DOHH2 (cell line): ENCODE results near the gene USP30.

Experiments
- EZH2phosphoT487 ChIP-seq: fragments of 200-600 bp; sonication (generic); IDR thresholded peaks from 2 replicates; pipeline ENCODE4 v1.6.1; 2017; ENCODE audit warnings: borderline replicate concordance, mild to moderate bottlenecking, antibody characterized with exemption, low read length, moderate library complexity, mixed read lengths
- TF ChIP-seq, protein P1 (sequence below): fragments of 200-600 bp; sonication (generic); IDR thresholded peaks from one replicate; pipeline ENCODE4 v1.5.1; 2014; ENCODE audit warnings: antibody characterized with exemption, mild to moderate bottlenecking, low read depth, low read length; ENCODE audit not compliant: poor library complexity, severe bottlenecking

DNA sequence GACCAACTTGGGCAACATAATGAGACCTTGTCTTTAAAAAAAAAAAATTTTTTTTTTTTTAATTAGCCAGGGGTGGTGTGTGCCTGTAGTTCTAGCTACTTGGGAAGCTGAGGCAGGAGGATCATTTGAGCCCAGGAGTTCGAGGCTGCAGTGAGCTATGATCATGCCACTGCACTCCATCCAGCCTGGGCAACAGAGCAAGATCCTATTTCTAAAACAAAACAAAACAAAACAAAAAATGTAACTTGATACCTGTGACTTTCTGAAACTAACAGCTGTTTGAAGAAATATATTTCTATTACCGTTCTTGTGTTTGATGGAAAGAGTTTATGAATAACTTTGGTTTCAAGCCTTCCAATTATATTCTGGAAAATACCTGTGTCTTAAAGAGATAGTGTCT, 62.3 kb downstream of the USP30 start:
- TF ChIP-seq, protein P1, sequence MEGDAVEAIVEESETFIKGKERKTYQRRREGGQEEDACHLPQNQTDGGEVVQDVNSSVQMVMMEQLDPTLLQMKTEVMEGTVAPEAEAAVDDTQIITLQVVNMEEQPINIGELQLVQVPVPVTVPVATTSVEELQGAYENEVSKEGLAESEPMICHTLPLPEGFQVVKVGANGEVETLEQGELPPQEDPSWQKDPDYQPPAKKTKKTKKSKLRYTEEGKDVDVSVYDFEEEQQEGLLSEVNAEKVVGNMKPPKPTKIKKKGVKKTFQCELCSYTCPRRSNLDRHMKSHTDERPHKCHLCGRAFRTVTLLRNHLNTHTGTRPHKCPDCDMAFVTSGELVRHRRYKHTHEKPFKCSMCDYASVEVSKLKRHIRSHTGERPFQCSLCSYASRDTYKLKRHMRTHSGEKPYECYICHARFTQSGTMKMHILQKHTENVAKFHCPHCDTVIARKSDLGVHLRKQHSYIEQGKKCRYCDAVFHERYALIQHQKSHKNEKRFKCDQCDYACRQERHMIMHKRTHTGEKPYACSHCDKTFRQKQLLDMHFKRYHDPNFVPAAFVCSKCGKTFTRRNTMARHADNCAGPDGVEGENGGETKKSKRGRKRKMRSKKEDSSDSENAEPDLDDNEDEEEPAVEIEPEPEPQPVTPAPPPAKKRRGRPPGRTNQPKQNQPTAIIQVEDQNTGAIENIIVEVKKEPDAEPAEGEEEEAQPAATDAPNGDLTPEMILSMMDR: no peak
- no peak for TF ChIP-seq EZH2phosphoT487
